Liver (tissue), 9 donors: Measurements from ENCODE around the gene ENOX2. TPM values are rescaled to one million over a fixed set of nuclear protein-coding genes. Genes with fewer than 3 reads are reported as not detected.

Source experiments
- DNase-seq: peaks from one replicate; pipeline ENCODE4 v3.0.0-alpha.2; 2017; ENCODE audit warnings: low spot score
- H3K27ac ChIP-seq, 2 donors: one replicate each; pipeline ENCODE4 v1.7.0; 2013; ENCODE audit warnings: inconsistent platforms in 2 of 2, low read length in 2 of 2, control low read depth in 1 of 2, low read depth in 1 of 2, mild to moderate bottlenecking in 1 of 2
- H3K27me3 ChIP-seq, 4 donors: one replicate each; pipeline versions ENCODE4 v1.6.1 to v1.7.0; 2013; ENCODE audit warnings: low read length in 3 of 4, inconsistent platforms in 1 of 4, mild to moderate bottlenecking in 1 of 4, moderate library complexity in 1 of 4; ENCODE audit not compliant: control insufficient read depth in 4 of 4, insufficient read depth in 4 of 4
- H3K36me3 ChIP-seq, 4 donors: one replicate each; pipeline versions ENCODE4 v1.6.1 to v1.7.0; 2013; ENCODE audit warnings: low read length in 3 of 4, mild to moderate bottlenecking in 3 of 4, low read depth in 1 of 4, moderate library complexity in 1 of 4; ENCODE audit not compliant: control insufficient read depth in 4 of 4, insufficient read depth in 3 of 4
- H3K4me1 ChIP-seq, 4 donors: one replicate each; pipeline versions ENCODE4 v1.6.1 to v1.7.0; 2013; ENCODE audit warnings: low read length in 3 of 4, mild to moderate bottlenecking in 3 of 4, moderate library complexity in 1 of 4; ENCODE audit not compliant: control insufficient read depth in 4 of 4, insufficient read depth in 4 of 4
- H3K4me3 ChIP-seq, 3 donors: one replicate each; pipeline versions ENCODE4 v1.6.1 to v1.7.0; 2013; ENCODE audit warnings: low read length in 3 of 3, control low read depth in 1 of 3, low read depth in 1 of 3, mild to moderate bottlenecking in 1 of 3
- H3K9ac ChIP-seq, 2 donors: one replicate each; pipeline ENCODE4 v1.7.0; 2013; ENCODE audit warnings: low read length in 2 of 2, mild to moderate bottlenecking in 2 of 2, moderate library complexity in 2 of 2, control low read depth in 1 of 2, low read depth in 1 of 2
- H3K9me3 ChIP-seq, 4 donors: one replicate each; pipeline versions ENCODE4 v1.6.1 to v1.7.0; 2013; ENCODE audit warnings: low read length in 3 of 4; ENCODE audit not compliant: control insufficient read depth in 4 of 4
- FOXA1 ChIP-seq: IDR thresholded peaks from 2 replicates; pipeline ENCODE4 v1.6.1; 2016; ENCODE audit warnings: antibody characterized with exemption
- FOXA2 ChIP-seq: IDR thresholded peaks from 2 replicates; pipeline ENCODE4 v1.6.1; 2016; ENCODE audit warnings: antibody characterized with exemption
- GABPA ChIP-seq, 2 donors: IDR thresholded peaks in 1 of 2; conservative IDR thresholded peaks in 1 of 2; 2 replicates each; pipeline ENCODE4 v1.6.1; 2016; ENCODE audit warnings: antibody characterized with exemption in 2 of 2, mild to moderate bottlenecking in 1 of 2, moderate library complexity in 1 of 2
- HNF4A ChIP-seq, 2 donors: conservative IDR thresholded peaks; 2 replicates each; pipeline ENCODE4 v1.6.1; 2016; ENCODE audit warnings: antibody characterized with exemption in 2 of 2, mild to moderate bottlenecking in 2 of 2
- JUND ChIP-seq, 2 donors: IDR thresholded peaks; 2 replicates each; pipeline ENCODE4 v1.6.1; 2016; ENCODE audit warnings: antibody characterized with exemption in 2 of 2
- NR2F2 ChIP-seq: IDR thresholded peaks from 2 replicates; pipeline ENCODE4 v1.6.1; 2016; ENCODE audit warnings: antibody characterized with exemption
- RAD21 ChIP-seq, 2 donors: IDR thresholded peaks; 2 replicates each; pipeline ENCODE4 v1.6.1; 2016; ENCODE audit warnings: antibody characterized with exemption in 2 of 2, mild to moderate bottlenecking in 2 of 2
- RXRA ChIP-seq, 2 donors: IDR thresholded peaks; 2 replicates each; pipeline ENCODE4 v1.6.1; 2017 to 2018; ENCODE audit warnings: antibody characterized with exemption in 2 of 2, mild to moderate bottlenecking in 1 of 2
- YY1 ChIP-seq: IDR thresholded peaks from 2 replicates; pipeline ENCODE4 v1.6.1; 2016; ENCODE audit warnings: antibody characterized with exemption, mild to moderate bottlenecking
- WGBS: extraction: QIAGEN DNeasy Blood & Tissue Kit; methylation state at CpG from one replicate; pipeline ENCODE4 v1.1.7; 2013; 5-methylcytosine and 5-hydroxymethylcytosine counted together
- polyA plus RNA-seq, 2 donors: library from polyadenylated mRNA; stranded (reverse) in 1 of 2; unstranded in 1 of 2; fragments of 200-250 nt in 1 of 2; fragments of >200 nt in 1 of 2; fragmentation: Nextera tagmentation in 1 of 2; extraction: Ambion mirVana in 1 of 2; gene quantifications; one replicate each; pipeline versions ENCODE4 v1.2.1 to v1.2.3, GENCODE V29; 2013 to 2015
- total RNA-seq, 2 donors: library from RNA; depleted of rRNA; stranded (reverse); fragments of >200 nt; gene quantifications; one replicate each; pipeline ENCODE4 v1.2.3, GENCODE V29; 2014
- TF ChIP-seq, protein P1 (sequence below): IDR thresholded peaks from 2 replicates; pipeline ENCODE4 v1.6.1; 2016; ENCODE audit warnings: antibody characterized with exemption
- TF ChIP-seq, protein P2 (sequence below): IDR thresholded peaks from 2 replicates; pipeline ENCODE4 v1.6.1; 2016; ENCODE audit warnings: antibody characterized with exemption
- TF ChIP-seq, protein P3 (sequence below): IDR thresholded peaks from 2 replicates; pipeline ENCODE4 v1.6.1; 2016; ENCODE audit warnings: antibody characterized with exemption
- donor health status: healthy.
- donor health status: healthy.
- donor health status: healthy.
- donor health status: healthy.
- donor health status: healthy.

ENOX2 gene
- total and polyA plus RNA-seq, 4 donors = 5.0 to 11.5 (median 6.5) TPM

DNA sequence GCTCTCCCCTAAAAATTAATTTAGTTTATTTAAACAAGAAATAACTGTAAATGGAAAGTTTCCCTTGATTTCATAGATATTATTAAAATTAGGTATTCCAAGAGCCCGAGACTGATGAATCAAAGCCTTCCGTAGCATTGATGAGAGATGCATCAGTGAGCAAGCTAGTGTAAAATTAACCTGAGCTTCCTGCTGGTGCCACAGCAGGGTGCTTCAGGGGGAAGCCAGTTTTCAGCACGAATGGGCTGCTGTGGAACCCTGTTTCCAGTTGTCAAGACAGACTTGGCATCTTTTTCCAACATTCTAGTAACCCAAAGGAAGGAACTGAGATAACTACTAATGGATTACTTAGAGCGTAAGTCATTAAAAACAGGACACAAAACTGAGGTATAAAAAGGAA lies 279.5 kb downstream of the ENOX2 start:
- Histone ChIP-seq H3K27me3 (no peaks in the 10 kb centered on the region), H3K9me3 (no peaks in the 10 kb centered on the region), H3K4me1 (no peaks in the 10 kb centered on the region), H3K9ac (no peak overlapping the region), H3K27ac (no peak overlapping the region), H3K36me3 (peaks cover 0 to 3% (median under 1%) of the 10 kb centered on the region in 4 donors), H3K4me3 (no peak overlapping the region)
- no peak for TF ChIP-seq GABPA (IDR thresholded peaks at IDR 0.05 in 1 of 2, conservative IDR thresholded peaks at IDR 0.05 in 1 of 2)
- TF ChIP-seq, protein P1, sequence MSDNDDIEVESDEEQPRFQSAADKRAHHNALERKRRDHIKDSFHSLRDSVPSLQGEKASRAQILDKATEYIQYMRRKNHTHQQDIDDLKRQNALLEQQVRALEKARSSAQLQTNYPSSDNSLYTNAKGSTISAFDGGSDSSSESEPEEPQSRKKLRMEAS = no peak
- TF ChIP-seq, protein P2, sequence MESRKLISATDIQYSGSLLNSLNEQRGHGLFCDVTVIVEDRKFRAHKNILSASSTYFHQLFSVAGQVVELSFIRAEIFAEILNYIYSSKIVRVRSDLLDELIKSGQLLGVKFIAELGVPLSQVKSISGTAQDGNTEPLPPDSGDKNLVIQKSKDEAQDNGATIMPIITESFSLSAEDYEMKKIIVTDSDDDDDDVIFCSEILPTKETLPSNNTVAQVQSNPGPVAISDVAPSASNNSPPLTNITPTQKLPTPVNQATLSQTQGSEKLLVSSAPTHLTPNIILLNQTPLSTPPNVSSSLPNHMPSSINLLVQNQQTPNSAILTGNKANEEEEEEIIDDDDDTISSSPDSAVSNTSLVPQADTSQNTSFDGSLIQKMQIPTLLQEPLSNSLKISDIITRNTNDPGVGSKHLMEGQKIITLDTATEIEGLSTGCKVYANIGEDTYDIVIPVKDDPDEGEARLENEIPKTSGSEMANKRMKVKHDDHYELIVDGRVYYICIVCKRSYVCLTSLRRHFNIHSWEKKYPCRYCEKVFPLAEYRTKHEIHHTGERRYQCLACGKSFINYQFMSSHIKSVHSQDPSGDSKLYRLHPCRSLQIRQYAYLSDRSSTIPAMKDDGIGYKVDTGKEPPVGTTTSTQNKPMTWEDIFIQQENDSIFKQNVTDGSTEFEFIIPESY = no peak
- no peak for TF ChIP-seq FOXA1
- TF ChIP-seq HNF4A (conservative IDR thresholded peaks at IDR 0.05) = no peak
- TF ChIP-seq, protein P3, sequence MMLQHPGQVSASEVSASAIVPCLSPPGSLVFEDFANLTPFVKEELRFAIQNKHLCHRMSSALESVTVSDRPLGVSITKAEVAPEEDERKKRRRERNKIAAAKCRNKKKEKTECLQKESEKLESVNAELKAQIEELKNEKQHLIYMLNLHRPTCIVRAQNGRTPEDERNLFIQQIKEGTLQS = no peak
- DNase-seq = no peak
- 86% methylated on average over 4 of the region's 4 CpGs for WGBS

DNA sequence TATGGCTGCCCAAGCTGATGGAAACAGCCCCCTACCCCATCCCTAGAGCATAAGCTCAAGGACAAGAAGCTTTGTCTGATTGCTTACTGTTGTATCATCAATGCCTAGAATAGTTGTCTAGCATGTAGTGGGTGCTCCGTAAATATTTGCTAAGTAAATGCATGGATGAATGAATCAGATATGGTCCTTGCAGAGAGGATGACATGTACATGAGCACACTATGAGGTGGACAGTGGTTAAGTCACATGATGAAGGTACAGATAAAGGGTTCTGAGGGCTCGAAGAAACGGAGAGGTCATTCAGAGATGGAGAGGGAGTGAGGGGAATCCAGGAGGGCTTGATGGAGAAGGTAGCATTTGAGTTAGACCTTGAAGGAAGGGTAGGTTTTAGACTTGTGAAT lies 287.1 kb downstream of the ENOX2 start:
- H3K27me3 ChIP-seq = peaks cover 0 to 4% (median 0%) of the 10 kb centered on the region in 4 donors
- H3K27ac ChIP-seq = no peak overlapping the region
- TF ChIP-seq YY1 (no peak), RAD21 (IDR thresholded peaks at IDR 0.05) (no peak), GABPA (IDR thresholded peaks at IDR 0.05 in 1 of 2, conservative IDR thresholded peaks at IDR 0.05 in 1 of 2) (no peak), JUND (IDR thresholded peaks at IDR 0.05) (no peak), HNF4A (conservative IDR thresholded peaks at IDR 0.05) (no peak), FOXA2 (no peak), FOXA1 (no peak), RXRA (IDR thresholded peaks at IDR 0.05) (no peak)
- TF ChIP-seq, protein P2 = no peak
- TF ChIP-seq, protein P1 = no peak
- H3K36me3 ChIP-seq = no peaks in the 10 kb centered on the region
- no peak for DNase-seq
- WGBS = 96% methylated on average over 3 of the region's 3 CpGs
- no peaks in the 10 kb centered on the region for H3K4me1 ChIP-seq
- H3K9me3 ChIP-seq = no peaks in the 10 kb centered on the region
- H3K4me3 ChIP-seq = no peak overlapping the region
- H3K9ac ChIP-seq = no peak overlapping the region

DNA sequence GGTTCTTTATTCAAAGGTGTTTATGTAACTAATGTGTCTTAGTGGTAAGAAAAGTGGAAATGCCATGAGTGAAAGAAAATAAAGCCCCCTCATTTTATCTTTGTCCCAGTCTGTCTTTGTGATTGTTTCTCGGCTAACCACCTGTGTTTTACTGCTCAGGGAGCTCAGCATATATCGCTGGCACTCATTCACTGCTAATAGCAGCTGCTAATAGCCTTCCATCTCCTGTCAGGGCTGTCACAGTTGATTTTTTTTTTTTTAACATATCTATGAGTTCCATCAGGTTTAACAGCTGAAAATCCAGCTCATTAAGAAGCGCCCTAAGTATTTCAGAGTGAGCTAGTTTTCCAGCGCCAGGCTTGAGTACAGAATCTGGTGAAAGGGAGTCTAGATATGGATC lies 295.6 kb downstream of the ENOX2 start:
- H3K36me3 ChIP-seq = no peaks in the 10 kb centered on the region
- TF ChIP-seq, protein P3 = no peak
- TF ChIP-seq NR2F2 = no peak
- no peak overlapping the region for H3K4me3 ChIP-seq
- no peak for DNase-seq
- no peak overlapping the region for H3K27ac ChIP-seq
- no peaks in the 10 kb centered on the region for H3K4me1 ChIP-seq
- no peaks in the 10 kb centered on the region for H3K9me3 ChIP-seq
- no peak overlapping the region for H3K9ac ChIP-seq
- H3K27me3 ChIP-seq = peaks cover 0 to 5% (median 0%) of the 10 kb centered on the region in 4 donors
- 83% methylated on average over 4 of the region's 4 CpGs for WGBS
